GM21786 (cell line): ENCODE measurements around the gene ZFYVE16.
A peak's percentile ranks its signal among the peaks of the same experiment; 100 is the strongest.
"Not testable (repeated sequence)": the region's sequence is repeated elsewhere in the genome, so short reads cannot be mapped to it uniquely, and the experiment has no call there.

Experiments
- ATAC-seq: cut with Tn5 transposase; IDR thresholded peaks from one replicate; pipeline ENCODE4 v1.9.1; 2021; ENCODE audit not compliant: unreplicated experiment

The ZFYVE16 gene

DNA sequence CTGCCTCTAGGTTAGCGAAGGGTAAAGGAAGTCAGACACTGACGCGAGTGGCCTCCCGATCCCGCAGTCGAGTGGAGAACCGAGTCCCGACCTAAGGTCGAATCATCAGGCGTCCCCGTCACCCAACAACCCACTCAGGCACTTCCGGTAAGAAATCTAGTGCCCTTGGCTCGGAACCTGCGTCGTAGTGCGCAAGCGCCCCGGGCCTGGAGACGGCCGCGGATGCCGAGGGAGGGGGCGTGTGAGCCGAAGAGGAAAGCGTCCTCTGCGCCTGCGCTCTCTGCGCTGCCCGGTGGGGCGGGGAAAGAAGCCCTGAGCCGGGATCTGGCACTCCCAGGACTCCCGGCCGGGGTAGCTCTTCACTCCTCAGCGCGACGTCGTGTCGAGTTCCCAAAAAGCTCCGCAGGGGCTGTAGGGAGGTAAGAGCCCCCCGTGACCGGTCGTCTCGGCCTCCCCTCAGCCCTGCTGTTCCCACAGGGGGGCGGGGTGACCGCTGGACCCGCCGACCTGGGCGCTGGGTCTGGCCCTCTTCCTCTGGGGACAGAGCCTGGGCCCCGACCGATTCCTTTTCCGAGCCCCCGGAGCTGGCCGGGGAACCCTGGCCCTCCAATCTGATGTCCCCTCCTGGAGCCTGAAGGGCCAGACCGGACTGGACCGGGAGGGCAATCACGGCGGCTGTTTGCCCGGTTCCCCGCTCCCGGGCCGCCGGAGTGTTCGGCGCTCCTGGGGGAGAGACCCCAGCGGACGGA is at the start of gene ZFYVE16:
ZFYVE16 (plus strand) TSS at position 330 of the 749 bp plus-strand sequence. CDS start 26,084 bp downstream, outside the sequence.
- ATAC-seq: peak; percentile 86

DNA sequence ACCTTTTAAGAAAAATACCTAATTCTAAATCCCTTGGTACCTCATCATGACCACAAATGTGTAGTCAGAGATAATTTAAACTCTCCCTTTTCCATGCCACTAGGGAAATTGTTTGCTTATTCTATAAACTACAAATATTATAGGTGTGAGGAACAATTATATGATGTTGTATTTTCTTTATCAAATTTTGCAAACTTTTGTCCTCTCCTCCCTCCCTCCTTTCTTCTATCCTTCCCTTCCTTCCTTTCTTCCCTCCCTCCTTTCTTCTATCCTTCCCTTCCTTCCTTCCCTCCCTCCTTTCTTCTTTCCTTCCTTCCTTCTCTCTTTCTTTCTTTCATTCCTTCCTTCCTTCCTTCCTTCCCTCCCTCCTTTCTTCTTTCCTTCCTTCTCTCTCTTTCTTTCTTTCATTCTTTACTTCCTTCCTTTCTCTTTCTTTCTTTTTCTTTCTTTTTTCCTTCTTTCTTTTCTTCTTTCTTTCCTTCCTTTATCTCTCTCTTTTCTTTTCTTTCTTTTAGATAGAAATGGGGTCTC is 46.9 kb upstream of the ZFYVE16 start:
- ATAC-seq: no peak

GRCh38 chr5:80364892-80365291 is 43.0 kb upstream of the ZFYVE16 start:
- ATAC-seq: no peak

DNA sequence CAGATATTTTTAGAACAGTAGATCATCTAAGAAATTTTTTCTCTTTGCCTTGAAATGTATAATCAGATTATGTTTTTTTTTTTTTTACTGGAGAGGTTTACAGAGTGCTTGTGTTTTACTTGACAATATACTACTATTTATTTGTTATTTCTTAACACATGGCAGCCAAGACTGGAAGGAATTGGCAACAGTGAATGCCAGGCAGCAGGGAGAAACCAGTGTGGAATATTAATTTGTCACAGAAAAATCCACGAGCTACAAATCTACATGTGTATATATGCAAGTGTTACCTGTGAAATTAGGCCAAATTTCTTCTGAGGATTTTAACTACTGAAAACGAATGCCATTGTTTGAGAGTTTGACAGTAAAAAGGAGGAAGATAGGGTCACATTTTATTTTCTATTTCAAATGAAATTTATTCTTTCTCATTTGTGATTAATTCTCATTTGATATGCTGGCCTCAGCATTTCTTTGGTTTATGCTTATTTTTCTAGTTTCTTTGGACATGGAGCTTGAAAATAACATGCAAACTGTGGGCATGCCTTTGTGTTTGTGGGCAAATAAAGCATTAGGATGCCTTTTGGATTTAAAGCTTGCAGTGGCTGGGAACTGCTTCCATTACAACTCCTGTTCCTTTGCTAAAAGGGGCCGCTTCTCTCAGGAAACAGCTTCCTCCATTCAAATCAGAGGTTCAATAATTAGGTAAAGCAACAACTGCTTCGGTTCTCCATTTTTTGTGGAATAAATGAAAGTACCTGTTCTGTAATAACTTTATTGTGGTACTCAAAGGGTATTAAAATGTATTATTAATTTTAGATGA is 39.0 kb upstream of the ZFYVE16 start:
- ATAC-seq: no peak

DNA sequence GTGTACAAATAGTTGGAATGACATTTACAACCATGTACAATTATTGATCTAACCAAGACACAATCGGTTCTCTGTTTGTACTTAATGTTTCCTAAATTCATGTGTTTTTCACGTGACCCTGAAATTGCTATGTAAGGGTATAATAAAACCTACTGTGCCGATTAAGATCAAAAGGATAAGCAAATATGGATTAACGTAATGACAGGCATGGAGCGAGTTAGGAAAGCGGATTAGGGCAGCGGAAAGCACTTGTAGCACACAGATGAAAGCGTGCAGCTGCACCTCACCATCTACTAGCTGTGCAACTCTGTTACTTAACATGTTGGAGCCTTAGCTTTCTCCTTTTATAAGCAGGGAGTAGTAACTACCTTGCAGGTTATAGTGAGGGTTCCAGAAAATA is 38.3 kb upstream of the ZFYVE16 start:
- no peak for ATAC-seq

DNA sequence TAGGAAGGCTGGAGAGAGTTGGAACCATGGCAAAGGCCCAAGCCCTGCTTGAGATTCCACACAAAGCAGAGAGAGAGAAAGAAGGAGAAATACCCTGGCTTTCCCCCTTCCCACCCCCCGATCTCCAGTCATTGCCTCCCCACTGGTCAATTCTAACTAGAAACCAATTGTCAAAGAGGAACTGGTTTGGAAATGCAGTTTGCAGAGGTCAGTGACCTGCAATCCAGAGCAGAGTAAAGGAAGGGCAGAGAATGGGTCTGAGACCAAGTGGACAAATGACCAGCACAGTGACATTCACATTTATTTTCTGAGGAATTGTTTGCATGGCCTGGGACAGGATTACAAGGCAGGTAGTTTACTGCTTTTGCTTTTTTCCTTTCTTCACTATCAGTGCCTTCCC is 37.5 kb upstream of the ZFYVE16 start:
- ATAC-seq: no peak

- ATAC-seq: no peak
These were observed 35.1 kb upstream of the ZFYVE16 start for GRCh38 chr5:80372780-80373179.

GRCh38 chr5:80374188-80374587 is 33.7 kb upstream of the ZFYVE16 start:
- ATAC-seq: no peak

DNA sequence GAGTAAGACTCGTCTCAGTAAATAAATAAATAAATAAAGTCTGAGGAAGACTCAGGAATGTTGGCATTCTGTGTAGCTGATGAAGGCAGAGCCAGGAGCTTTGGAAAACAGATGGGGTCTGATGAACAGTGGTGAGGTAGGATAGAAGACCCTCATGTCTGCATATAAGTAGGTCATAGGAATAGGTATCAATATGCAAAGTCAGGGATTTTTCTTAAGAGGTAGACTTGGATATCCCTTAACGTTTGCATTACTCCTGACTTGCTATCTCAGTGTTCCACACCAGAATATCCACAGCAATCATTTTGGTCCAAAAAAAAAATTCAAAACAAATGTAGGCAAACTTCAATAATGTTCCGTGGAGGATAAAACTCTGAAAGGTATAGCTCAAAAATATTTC is 31.3 kb upstream of the ZFYVE16 start:
- no peak for ATAC-seq

DNA sequence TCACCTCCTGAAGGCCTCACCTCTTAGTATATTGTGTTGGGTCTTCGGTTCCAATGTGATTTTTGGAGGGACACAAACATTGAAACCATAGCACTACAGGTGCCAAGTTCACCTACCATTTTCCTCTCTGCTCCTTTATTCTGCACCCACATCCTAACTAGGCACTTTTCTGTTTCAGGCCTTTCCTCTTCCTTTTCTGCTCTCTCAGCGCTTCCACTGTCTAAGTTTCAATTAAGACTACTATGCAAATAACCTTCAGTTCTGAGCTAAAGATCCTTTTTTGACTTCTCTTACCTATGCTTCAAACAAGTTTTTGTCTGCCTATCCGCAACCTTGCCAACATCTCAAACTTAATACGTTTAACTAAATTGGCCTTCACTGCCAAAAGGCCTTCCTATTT is 25.4 kb upstream of the ZFYVE16 start:
- ATAC-seq: no peak

- ATAC-seq: no peak
These were observed 20.6 kb upstream of the ZFYVE16 start for GRCh38 chr5:80387063-80387768.

DNA sequence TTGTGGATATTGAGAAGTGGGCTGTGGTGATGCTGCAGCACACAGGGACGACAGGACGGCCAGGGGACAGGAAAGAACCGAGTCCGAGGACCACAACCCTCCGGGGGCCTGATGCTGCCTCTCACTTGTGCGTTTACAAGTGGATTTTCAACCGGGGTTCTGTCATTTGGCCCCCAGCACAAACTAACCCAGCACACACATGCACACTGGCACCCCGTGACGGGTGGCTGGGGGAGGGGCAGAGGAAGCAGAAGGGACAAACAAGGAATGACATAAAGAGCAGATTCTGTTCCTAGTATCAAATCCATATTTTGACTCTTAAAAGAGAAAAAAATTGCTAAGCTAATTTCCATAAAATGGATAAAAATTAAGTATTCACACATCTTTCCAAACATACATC is 18.3 kb upstream of the ZFYVE16 start:
- no peak for ATAC-seq

DNA sequence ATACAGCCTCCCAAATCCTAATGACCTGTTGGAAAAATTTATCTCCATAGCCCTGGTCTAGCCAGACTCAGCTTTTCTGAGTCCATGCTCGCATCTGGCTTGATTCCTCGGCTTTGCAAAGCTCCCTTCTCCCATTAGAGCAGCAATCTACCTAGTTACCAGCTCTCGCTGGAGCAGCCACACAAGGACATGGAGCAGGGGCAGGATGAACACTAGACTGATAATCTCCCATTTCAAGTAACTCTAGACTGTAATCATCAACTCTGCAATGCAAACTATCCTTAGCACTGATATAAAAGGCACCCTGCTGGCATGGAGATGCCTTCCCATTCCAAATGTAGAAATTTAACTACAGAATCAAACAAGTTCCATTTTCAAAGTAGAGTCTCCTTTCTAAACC is 17.5 kb upstream of the ZFYVE16 start:
- not testable (repeated sequence) for ATAC-seq

GRCh38 chr5:80391267-80391666 is 16.6 kb upstream of the ZFYVE16 start:
- ATAC-seq: not testable (repeated sequence)

DNA sequence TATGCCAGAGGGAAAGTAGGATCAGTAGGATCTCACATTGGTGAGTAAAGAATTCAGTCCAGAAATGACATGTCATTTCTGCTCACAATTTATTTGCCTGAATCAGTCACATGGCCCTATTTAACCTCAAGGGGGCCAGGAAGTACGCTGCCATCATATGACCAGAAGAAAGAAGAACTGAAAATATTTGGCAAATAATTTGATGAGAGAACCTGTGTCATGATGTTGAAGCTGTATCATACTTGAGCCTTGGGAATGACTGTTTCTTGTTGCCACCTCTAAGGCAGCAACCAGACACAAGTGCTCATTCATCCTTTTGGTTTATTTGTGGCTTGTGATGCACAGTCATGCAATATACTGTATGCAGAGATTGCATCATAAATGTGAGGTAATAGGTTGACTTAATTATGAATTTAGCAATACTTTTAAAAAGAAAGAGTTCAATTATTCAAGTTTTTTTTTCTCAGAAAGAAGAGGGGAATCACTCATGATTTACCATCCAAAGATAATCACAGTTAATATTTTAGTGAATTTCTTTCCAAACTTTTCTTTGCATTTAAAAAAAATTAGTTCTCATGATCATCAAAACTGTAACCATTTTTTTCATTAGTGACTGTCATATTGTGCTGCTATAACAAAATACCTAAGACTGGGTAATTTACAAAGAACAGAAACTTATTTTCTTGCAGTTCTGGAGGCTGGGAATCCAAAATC is 8.2 kb upstream of the ZFYVE16 start:
- peak; percentile 84 for ATAC-seq

GRCh38 chr5:80400368-80400767 is 7.5 kb upstream of the ZFYVE16 start:
- ATAC-seq: not testable (repeated sequence)

DNA sequence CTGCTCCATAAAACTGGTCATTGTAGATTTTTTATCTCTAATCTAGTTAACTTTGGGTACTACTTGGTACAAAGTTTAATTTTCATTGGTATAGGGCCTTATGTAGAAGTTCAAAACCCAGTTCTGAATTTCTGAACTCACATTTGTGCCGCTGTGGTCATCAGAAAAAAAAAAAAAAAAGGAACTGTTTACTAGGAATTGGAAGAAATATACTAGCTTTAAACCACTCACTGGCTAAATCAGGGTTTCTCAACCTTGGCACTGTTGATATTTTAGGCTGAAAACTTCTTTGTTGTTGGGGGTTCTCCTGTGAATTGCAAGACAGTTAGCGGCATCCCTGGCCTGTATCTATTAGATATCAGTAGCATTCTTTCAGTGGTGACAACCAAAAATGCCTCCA is 4.1 kb upstream of the ZFYVE16 start:
- no peak for ATAC-seq

DNA sequence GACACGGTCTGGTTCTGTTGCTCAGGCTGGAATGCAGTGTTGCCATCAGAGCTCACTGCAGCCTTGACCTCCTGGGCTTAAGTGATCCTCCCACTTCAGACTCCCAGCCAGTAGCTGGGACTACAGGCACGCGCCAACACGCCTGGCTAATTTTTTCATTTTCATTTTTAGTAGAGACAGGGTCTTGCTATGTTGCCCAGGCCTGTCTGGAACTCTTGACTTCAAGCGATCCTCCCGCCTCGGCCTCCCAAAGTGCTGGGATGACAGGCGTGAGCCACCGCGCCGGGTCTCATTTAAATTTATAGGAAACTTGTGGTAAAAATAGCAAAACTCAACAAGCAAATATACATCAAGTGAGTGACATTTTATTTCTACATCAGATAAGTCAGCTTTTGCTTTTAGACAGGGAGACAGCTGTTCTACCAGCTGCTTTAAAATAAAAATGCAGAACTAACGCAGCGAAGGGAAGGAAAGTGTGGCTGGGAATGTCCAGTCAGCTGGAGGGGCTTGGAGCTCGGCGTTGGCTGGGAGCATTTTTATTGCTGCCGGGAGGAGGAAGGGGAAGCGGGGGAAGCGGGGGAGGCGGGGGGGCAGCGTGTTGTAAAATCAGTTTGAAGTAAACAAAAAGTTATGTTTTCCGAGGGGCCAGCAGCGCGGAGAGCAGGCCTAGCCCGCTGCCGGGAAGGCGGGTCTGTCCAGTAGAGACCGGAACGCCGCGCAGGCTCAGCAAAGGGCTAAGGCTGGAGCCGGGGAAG is 707 bp upstream of the ZFYVE16 start:
- peak; percentile 38 for ATAC-seq

DNA sequence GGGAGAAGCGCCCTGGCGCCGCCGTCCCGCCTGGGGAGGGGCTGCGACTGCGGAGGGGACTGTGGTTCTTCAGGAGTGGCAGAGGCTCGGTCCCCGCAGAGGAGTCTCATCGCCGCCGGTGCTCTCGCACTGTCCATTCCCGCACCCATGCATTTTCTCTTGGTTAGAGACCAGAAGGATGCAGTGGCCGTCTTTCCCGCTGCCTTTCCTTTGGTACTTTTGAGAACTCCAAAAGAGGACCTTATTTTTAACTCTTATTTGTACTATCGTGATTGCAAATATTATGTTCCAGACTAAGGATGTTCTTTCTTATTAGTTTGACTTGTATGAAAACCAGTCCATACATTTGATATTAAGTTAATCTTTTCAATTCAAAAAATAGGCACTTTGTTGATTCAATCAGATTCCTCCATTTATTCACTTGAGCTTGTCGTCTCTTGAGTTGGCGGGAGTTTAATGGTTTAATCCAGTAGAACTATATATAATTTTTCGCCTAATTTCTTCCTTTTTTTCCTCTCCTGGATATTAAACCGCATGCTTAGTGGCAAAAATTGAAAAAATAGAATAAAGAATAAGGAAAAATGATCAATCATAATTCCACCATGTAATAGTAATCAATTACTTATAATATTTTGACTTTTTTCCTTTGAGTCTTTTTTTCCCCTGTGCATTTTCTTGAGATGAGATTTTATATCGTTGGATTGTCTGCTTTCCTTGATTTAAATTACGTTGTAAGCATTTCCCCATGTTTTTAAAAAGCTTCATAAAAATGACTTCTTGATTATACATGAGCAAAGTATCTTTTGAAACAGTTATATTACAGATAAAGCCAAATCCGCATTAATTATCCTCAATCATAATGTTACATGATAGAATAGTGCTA is 861 bp downstream of the ZFYVE16 start:
- peak; percentile 48 for ATAC-seq
